GM18519 (cell line): ENCODE measurements around the gene TGFBR3.

Experiments used
- ATAC-seq: cut with Tn5 transposase; IDR thresholded peaks from one replicate; pipeline ENCODE4 v1.9.1; 2021; ENCODE audit warnings: mild to moderate bottlenecking, moderate library complexity; ENCODE audit not compliant: unreplicated experiment, low FRiP score

TGFBR3 gene

DNA sequence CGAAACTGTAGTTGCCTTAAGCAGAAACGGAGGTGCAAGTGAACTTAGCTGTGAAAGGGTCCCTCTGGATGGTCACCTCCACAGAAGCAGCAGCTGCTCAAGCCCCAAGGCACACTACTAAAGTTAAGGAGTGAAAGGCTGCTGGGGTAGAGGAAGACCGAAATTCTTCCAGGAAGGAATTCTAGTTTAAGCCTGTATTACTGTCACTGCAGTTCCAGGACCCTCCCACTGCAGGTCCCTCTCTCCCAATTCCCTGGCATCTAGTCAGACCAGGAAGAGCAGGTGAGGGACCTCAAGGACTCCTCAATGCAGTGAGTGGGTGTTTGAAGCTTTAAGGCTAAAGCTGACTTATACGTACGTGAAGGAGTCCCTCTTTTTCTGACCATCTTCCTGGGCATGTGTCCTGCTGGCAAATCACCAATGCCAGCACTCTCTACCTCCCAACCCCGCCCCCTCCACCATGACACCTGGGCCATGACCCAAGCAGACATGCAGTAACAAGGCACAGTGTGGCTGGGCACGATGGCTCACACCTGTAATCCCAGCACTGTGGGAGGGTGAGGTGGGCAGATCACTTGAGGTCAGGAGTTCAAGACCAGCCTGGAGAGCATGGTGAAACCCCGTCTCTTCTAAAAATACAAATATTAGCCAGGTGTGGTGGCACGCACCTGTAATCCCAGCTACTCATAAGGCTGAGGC is 57.2 kb downstream of the TGFBR3 start:
- ATAC-seq, result no peak

DNA sequence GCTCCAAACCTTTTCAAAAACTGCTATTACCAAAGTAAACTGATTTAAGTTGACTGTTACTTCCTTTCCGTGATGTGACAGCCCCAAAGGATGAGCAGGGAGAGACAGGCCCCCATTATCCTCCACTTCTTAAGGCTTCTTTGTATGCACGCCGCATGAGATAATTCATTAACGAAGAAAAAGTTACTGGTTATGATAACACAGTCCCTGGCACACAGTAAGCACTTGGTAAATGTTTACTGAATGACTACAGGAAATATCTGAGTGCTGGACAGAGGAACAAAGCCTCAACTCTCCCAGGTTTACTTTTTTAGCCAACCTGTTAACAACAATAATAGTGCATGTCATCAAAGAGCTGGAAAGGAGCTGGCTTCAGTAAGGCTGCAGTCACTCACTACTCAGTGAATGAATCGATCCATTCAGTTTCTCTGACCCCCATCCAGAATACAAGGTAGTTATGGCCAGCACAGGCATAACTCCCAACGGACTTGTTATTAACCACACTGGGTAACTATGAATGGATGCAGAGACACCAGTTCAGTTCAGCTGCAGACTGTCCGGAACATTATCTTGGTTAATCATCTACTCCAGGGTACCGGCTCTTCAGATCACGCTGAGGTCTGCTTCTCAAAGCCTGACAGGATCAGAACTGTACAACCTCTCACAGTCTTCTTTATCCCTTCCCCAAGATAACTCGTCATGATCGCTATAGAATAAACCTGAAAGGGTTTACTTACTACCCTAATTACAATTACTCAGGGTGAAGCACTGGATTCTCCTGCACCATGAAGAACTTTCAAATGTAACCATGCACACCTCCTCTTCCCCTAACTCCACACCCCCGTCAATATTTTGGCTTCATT is 58.3 kb downstream of the TGFBR3 start:
- ATAC-seq, result no peak

DNA sequence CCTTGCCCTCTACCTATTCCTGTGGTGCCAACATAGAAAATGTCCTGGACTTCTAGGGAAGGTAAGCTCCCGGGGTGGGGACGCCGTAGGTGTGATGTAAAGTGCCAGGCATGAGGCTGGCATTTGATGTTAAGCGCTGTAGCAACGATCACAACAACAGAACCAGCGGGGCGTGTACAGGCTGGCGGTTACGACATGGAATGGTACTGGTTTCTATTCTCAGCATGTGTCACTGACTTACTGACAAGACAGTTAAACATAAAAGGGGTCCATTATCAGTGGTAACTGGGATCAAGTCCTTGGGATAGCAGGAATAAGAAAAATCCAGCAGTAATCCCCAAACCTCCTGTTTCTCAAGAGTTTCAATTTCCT is 58.9 kb downstream of the TGFBR3 start:
- no peak for ATAC-seq

DNA sequence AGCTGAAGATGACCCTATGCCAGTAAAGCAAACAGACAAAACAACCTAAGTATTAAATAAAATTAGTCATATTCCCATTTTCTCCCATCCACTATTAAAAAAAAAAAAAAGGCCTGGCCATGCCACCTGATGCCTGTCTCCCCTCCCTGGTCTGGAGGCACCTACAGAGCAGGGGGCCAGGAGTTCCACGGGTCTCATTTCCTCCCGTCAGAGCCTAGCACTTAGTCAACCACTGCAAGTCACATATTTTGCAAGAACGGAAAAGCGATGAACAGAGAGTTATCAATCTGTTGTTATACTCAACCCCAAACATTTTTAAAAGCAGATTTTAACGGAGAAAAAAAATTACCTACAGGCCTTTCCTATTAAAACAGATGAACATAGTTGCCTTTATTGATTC is 59.3 kb downstream of the TGFBR3 start:
- ATAC-seq, result no peak

DNA sequence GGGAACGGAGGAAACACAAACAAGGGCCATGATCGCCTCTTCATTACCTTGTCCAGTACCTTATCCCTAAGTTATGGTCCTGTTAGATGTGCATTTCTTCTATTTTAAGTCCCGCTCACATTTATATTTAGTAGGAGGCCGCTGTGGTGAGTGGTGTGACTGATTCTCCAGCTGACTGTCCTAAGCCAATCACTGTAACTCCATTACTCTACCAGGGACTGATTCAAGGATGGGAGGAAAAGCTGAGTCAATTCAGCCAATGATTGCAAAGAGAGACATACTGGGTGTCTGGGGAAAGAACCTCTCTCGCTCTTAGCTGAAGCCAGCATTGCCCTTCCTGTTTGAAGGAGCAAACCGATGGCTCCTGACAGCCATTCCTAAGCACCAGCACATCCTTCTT is 59.7 kb downstream of the TGFBR3 start:
- ATAC-seq, result no peak

DNA sequence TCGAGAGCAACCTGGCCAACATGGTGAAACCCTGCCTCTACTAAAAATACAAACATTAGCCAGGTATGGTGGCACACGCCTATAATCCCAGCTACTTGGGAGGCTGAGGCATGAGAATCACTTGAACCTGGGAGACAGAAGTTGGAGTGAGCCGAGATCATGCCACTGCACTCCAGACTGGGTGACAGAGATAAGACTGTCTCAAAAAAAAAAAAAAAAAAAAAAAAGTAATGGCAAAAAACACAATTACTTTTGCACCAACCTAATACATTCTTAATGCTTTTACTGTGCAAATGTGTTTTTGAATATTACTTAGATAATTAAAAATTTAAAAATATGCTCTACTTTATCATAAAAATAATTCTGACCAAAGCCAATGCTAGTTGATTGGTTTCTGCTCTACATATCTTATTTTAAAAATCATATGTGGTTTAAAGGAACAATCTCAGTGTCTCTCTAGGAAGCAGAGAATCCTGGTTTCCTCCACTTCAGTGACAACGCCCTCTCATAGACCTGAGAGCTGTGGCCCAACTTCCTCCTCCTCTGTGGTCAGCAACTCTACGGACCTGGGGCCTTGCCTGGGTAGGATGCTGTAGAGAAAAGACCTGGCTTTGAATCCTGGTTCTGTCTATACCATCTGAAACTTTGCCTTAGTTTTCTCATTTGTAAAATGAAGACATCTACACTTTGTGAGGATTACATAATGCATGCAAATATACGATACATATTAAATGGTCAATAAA is 64.7 kb downstream of the TGFBR3 start:
- no peak for ATAC-seq

DNA sequence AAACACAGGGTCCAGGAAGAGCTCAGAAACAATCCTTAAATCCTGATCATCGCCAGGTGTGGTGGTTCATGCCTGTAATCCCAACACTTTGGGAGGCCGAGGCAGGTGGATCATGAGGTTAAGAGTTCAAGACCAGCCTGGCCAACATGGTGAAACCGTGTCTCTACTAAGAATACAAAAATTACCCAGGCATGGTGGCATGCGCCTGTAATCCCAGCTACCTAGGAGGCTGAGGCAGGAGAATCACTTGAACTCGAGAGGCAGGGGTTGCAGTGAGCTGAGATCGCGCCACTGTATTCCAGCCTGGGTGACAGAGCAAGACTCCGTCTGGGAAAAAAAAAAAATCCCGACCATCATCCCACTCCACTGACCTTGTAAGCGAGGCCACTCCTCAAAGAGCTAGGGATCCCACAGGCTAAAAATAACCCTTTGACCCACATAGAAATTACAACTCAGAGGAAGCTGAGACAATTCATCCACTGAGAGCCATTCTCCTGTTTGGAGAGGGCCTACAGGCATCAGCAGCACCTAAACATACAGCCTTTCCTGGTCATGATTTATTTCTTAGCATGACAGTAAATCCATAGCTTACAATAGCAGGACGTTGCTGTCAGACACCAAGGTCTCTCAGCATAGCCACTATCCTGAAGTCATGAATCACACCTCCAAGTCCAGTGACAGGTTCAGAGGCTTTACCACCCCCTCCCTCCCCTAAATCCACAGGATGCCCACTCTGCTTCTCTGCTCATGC is 66.7 kb downstream of the TGFBR3 start:
- ATAC-seq, result no peak

DNA sequence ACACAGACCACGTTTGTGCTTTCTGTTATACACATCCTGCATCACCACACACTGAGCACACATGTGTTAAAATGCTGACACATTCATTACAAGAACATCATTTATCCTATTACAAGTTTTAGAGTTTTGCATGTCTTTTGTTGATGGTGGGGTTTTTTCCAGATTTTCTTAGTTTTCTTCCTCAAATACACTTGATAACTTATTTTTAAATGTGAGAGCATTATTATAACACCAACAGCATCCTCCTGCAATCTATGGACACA is 67.3 kb downstream of the TGFBR3 start:
- no peak for ATAC-seq

DNA sequence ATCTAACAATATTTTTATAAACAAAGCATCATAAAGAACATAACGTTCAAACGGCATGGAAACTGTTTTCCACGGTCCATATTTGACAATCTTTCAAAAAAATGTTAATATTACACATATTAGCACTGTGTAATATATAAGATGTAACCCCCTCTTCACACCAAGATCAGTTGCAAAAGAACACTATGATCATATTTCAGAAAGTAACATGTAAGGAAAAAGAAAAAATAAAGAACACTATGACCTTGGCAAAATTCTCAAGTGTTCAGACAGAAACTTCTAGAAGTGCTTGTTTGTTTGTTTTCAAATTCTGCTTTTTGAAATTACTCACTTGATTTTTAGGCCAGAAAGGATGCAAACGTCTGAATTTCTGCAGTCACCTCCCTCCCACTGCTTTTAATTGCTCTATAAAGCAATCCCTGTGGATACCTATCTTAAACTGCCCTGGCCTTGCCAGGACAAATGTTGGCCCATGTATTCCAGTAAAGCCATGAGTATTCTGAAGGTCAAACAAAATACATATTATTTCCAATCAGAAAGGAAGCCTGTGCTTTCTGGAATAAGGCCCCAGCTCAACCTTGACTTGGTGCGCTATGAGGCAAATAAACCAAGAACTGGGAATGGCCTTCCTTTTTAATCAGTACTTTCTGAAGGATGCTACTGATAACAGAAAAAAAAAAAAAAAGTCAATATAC is 68.6 kb downstream of the TGFBR3 start:
- no peak for ATAC-seq

DNA sequence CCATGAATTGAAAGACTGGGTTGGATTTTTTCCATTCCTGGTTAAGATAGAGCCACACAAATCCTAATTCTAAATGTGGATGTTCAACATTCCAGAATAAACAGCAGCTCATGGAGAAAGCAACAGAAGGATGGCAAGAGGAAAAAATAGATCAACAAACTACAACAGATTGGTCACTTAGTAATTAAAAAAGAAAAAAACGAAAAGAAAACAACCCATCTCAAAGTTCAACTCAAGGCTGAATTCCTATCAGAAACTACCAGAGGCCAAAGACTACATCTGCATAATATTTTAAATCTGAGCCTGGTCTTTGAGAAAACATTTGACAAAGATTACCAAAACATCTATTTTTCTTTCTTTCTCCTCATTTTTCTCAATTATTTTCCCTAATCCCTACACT is 69.9 kb downstream of the TGFBR3 start:
- no peak for ATAC-seq

DNA sequence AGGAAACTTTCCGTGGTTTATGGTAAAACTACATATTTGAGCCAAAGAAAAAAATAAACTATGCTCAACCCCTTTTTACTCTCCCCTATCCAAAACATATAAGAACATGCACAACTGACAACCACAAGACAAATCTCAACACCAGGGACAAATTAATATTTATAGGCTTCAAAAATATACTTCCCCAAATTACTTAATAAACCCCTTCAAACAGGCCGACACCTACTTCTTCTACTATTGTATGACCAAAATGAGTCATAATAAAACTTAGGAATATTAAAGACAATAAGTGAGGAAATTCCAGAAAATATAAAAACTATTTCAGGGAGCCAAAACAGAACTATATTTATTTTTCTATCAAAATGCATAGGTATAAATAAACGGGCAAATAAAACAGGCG is 71.5 kb downstream of the TGFBR3 start:
- ATAC-seq, result no peak

DNA sequence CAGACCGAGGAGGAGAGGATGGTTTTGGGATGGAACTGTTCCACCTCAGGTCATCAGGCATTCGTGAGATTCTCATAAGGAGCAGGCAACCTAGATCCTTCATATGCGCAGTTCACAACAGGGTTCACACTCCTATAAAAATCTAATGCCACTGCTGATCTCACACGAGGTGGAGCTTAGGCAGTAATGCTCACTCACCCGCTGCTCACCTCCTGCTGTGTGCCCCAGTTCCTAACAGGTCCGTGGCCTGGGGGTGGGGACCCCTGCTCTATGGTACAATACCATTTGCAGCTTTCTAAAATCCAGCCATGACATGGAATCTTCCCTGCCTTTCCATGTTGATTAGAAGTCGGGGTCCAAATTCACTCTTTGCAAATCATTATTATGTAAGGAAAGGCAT is 72.1 kb downstream of the TGFBR3 start:
- no peak for ATAC-seq

DNA sequence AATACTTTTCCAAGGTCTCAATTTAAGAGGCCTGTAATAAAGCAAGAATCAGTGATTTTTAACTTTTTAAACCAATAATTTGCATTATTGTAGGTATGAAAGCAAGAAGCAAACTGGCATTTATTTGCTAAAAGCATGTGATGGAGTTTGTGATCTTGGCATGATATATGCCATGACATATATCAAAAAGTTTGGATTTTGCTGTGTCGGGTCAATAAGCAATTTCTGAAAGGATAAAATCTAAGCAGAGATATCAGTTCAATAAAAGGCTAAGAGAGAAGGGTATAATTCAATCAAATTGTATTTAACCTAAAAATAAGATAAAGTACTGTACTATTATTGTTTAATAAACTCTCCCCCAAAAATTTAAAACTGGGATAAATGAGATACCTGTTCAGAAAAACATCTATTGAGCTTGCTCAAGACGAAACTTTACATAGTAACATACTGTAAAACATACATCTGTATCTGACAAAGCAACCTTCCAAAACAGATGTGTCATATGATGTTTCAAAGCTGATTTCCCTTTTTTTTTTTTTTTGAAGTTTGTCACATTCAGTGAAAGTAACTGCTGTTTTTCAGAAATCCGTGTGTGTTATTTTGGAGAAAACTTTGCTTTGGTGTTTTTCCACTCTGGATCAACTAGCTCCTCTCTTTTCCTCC is 74.5 kb downstream of the TGFBR3 start:
- ATAC-seq, result no peak

DNA sequence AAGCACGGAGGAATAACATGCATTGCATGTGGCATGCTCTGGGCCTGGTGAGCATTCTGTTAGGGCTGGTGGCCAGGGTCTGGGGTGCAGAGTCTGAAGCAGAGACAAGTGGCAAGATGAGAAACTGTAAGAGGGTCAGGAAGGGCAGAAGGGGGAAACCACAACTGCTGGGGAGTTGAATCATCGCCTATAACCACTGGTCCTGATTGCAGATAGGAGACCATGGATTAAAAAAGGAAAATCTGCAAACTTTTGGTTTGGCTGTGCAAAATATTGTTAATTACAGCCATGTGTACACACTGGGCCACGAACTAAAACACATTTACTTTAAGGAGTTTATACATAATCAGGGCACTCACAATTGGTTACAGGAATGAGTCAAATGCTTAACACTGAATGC is 76.6 kb downstream of the TGFBR3 start:
- no peak for ATAC-seq

DNA sequence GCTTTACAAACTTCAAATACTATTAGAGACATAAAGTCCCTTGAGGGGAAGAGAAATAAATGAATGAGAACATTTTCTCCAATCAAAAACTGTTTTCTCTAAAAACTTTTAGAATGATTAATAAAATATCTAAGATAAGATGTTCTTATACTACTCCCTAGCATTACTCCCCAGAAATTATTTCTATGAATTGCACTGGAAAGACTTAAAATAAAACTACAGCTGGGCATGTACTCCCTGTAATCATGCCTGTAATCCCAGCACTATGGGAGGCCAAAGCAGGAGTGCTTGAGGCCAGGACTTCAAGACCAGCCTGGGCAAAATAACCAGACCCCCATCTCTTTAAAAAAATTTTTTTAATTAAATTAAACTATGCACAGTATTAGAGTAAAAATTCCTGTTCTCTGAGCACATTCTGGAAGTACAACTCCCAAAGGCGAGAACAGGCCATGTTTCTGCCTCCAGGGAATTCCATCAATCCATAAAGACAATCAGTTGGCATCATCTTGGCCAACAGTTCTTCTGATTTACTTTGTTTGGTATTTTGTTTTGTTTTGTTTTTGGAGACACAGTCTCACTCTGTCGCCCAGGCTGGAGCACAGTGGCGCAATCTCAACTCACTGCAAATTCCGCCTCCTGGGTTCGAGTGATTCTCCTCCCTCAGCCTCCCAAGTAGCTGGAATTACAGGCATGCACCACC is 77.9 kb downstream of the TGFBR3 start:
- ATAC-seq, result no peak

DNA sequence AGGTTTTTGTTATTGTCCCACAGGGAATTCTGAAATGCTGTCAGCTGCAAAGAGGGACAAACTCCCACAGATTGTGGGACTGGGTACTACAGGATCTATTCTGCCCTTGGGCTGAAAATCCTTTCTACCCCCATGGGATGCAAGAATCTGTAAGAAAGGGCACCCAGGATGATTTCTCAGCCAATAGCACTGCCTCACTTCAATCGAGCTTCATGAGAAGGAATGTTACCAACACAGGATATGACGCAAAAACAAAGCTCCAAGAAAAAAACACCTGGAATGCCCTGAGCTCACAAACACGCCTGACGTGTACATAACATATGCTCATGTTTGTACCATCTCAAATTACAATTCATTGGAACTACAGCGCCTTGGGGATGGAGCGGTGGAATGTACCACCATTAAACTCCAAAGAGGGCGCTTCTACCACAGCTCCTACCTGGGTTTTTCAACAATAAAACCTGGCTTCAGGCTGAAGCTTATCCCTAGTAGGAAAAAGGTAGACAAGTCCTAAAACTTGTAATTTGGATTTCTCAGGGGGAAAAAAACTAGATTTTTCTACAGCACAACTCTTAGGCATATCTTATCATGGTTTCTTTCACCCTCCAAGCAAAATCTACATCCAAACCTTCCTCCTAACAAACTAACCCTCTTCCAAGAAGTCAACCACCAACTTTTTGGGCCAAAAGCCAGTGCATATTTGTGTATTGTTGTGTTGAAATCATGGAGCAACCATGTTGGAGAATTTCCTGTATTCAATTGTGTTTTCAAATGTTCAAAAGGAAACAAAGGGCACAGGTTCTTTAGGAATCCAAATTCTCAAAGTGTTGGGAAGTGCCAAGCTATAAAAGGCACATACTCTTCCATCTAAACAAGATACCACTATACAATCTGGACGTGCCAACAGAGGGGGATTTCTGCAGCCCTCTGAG is 78.9 kb downstream of the TGFBR3 start:
- no peak for ATAC-seq

DNA sequence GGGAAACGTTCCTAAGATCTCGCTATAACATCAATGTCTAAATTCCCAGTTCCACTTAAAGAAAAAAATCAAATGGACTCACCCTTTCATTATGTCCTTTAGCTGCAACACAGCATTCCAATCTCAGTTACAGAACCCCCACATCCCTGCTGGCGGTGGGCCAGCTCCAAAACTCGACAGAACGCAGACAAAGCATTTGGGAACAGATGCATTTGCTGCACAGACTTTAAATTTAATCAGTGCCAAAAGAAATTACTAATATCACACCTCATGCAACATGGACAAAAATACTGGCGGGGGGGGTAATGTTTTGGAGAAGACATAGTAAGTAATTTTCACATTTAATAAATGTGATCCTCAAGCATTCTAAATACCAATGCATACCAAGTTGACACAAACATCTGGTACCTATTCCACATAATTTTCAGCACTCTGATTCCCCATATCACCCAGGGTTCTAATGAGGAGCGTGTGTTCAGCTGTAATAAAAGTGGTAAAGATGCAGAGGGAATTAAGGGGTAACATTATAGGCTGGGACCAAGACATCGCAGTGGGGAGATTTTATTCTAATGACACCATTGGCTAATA is 79.7 kb downstream of the TGFBR3 start:
- no peak for ATAC-seq

DNA sequence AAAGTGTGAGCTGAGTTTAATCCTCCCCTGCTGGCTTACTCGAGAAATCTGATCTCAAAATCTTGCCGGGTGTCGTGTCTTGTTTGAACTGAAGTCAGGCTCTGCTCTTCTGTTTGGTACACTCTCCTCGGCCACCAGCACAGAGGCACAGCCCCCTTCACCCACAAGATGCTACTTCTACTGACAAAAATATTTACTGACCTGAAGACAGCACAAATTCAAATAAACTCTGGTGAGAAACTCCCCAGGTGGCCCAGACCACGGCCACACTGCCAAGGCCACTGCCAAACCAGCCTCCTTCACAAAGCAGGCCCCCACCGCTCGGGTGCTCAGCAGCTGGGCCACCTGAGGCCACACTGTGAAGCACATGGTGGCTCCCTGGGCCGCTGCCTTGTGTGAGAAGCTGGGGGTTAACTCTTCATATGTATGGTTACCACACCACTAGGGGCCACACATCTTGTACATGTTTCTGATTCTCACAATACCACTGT is 80.6 kb downstream of the TGFBR3 start:
- ATAC-seq, result no peak
